ENCODE results near the gene ITPKC.
"Not testable (repeated sequence)": the region's sequence is repeated elsewhere in the genome, so short reads cannot be mapped to it uniquely, and the experiment has no call there.

ITPKC gene

GRCh38 chr19:40774916-40775631 is 58.2 kb downstream of the ITPKC start, which contains the start of gene MIA:
TSS of gene MIA (plus strand) at chr19:40775521. CDS start at chr19:40775543, 22 bp downstream.
- DNase-seq = no peak

GRCh38 chr19:40775632-40776022 is 58.7 kb downstream of the ITPKC start:
- DNase-seq = no peak

- no peak for DNase-seq
Measured at GRCh38 chr19:40776364-40776763, 59.5 kb downstream of the ITPKC start.

GRCh38 chr19:40776932-40777644 is 60.2 kb downstream of the ITPKC start:
- peak; percentile 87 for DNase-seq

GRCh38 chr19:40777645-40777936 is 60.7 kb downstream of the ITPKC start:
- DNase-seq = no peak

- DNase-seq = peak; percentile 93
Measured at GRCh38 chr19:40777937-40778705, 61.2 kb downstream of the ITPKC start, which contains the start of gene RAB4B. TSS of gene RAB4B (plus strand) at chr19:40778247. CDS start at chr19:40778376, 129 bp downstream.

- no peak for DNase-seq
Measured at GRCh38 chr19:40778706-40779284, 61.9 kb downstream of the ITPKC start.

- no peak for DNase-seq
Measured at GRCh38 chr19:40780582-40780981, 63.7 kb downstream of the ITPKC start.

- no peak for DNase-seq
Measured at GRCh38 chr19:40781140-40781539, 64.2 kb downstream of the ITPKC start.

GRCh38 chr19:40783711-40784110 is 66.8 kb downstream of the ITPKC start:
- no peak for DNase-seq

- not testable (repeated sequence) for DNase-seq
Measured at GRCh38 chr19:40784146-40784545, 67.2 kb downstream of the ITPKC start.

- no peak for DNase-seq
Measured at GRCh38 chr19:40785526-40785925, 68.6 kb downstream of the ITPKC start.

GRCh38 chr19:40786060-40787037 is 69.4 kb downstream of the ITPKC start:
- no peak for DNase-seq

Data from KG1 (cell line).